ENCODE results near the gene CTLA4.

Gene CTLA4

GRCh38 chr2:203861197-203861596 lies 6.4 kb upstream of the CTLA4 start:
- Histone ChIP-seq H3K4me3 (ENCODE audit: low read depth, low read length, poor library complexity, severe bottlenecking) (no peak overlapping the region), H3K27ac (ENCODE audit: low read depth, low read length, poor library complexity, severe bottlenecking) (no peak overlapping the region), H3K4me1 (ENCODE audit: insufficient read depth, low read length, severe bottlenecking) (no peaks in the 10 kb centered on the region), H3F3A (ENCODE audit: insufficient read depth, low read length) (no peaks in the 10 kb centered on the region; the same call in 1 of the 2 replicates), H3K36me3 (ENCODE audit: insufficient read depth, low read length) (no peaks in the 10 kb centered on the region), H3K9ac (ENCODE audit: low read length) (no peak overlapping the region), H3K4me2 (ENCODE audit: low read length) (no peak overlapping the region), H3K9me3 (ENCODE audit: low read length) (no peaks in the 10 kb centered on the region), H2AFZ (ENCODE audit: low read length) (no peak overlapping the region), H3K9me2 (ENCODE audit: low read depth, low read length) (no peaks in the 10 kb centered on the region), H3K79me2 (ENCODE audit: insufficient read depth, low read length) (no peaks in the 10 kb centered on the region), H4K20me1 (ENCODE audit: insufficient read depth, low read length) (no peaks in the 10 kb centered on the region), H3K27me3 (ENCODE audit: insufficient read depth, low read length) (no peaks in the 10 kb centered on the region)
- TF ChIP-seq EZH2 (IDR thresholded peaks at IDR 0.05; ENCODE audit: borderline replicate concordance, low read length) = no peak
- TF ChIP-seq CTCF (IDR thresholded peaks at IDR 0.05; ENCODE audit: low read length) = no peak

- Histone ChIP-seq H3K4me1 (ENCODE audit: insufficient read depth, low read length, severe bottlenecking) (no peaks in the 10 kb centered on the region), H3K36me3 (ENCODE audit: insufficient read depth, low read length) (no peaks in the 10 kb centered on the region), H4K20me1 (ENCODE audit: insufficient read depth, low read length) (no peaks in the 10 kb centered on the region), H3K27ac (ENCODE audit: low read depth, low read length, poor library complexity, severe bottlenecking) (no peak overlapping the region), H3K9ac (ENCODE audit: low read length) (no peak overlapping the region), H3K9me3 (ENCODE audit: low read length) (no peaks in the 10 kb centered on the region), H3K79me2 (ENCODE audit: insufficient read depth, low read length) (no peaks in the 10 kb centered on the region), H3K4me3 (ENCODE audit: low read depth, low read length, poor library complexity, severe bottlenecking) (no peak overlapping the region), H3F3A (ENCODE audit: insufficient read depth, low read length) (no peaks in the 10 kb centered on the region; the same call in 1 of the 2 replicates), H3K4me2 (ENCODE audit: low read length) (no peak overlapping the region), H3K9me2 (ENCODE audit: low read depth, low read length) (no peaks in the 10 kb centered on the region), H3K27me3 (ENCODE audit: insufficient read depth, low read length) (no peaks in the 10 kb centered on the region), H2AFZ (ENCODE audit: low read length) (no peak overlapping the region)
- TF ChIP-seq EZH2 (IDR thresholded peaks at IDR 0.05; ENCODE audit: borderline replicate concordance, low read length) = no peak
- no peak for TF ChIP-seq CTCF (IDR thresholded peaks at IDR 0.05; ENCODE audit: low read length)
Measured at GRCh38 chr2:203861607-203862006, 6.0 kb upstream of the CTLA4 start.

- no peak overlapping the region for H3K4me2 ChIP-seq (ENCODE audit: low read length)
- TF ChIP-seq CTCF (IDR thresholded peaks at IDR 0.05; ENCODE audit: low read length) = no peak
- no peak for TF ChIP-seq EZH2 (IDR thresholded peaks at IDR 0.05; ENCODE audit: borderline replicate concordance, low read length)
- H3K27me3 ChIP-seq (ENCODE audit: insufficient read depth, low read length) = peaks cover 5% of the 10 kb centered on the region; the same call in 1 of the 2 replicates
- H3K9ac ChIP-seq (ENCODE audit: low read length) = no peak overlapping the region
- H3K9me2 ChIP-seq (ENCODE audit: low read depth, low read length) = no peaks in the 10 kb centered on the region
- no peaks in the 10 kb centered on the region for H3K4me1 ChIP-seq (ENCODE audit: insufficient read depth, low read length, severe bottlenecking)
- H3K36me3 ChIP-seq (ENCODE audit: insufficient read depth, low read length) = no peaks in the 10 kb centered on the region
- no peaks in the 10 kb centered on the region for H3K9me3 ChIP-seq (ENCODE audit: low read length)
- H4K20me1 ChIP-seq (ENCODE audit: insufficient read depth, low read length) = no peaks in the 10 kb centered on the region
- H3K4me3 ChIP-seq (ENCODE audit: low read depth, low read length, poor library complexity, severe bottlenecking) = no peak overlapping the region
- no peak overlapping the region for H2AFZ ChIP-seq (ENCODE audit: low read length)
- H3F3A ChIP-seq (ENCODE audit: insufficient read depth, low read length) = no peaks in the 10 kb centered on the region
- no peaks in the 10 kb centered on the region for H3K79me2 ChIP-seq (ENCODE audit: insufficient read depth, low read length)
- no peak overlapping the region for H3K27ac ChIP-seq (ENCODE audit: low read depth, low read length, poor library complexity, severe bottlenecking)
Measured at GRCh38 chr2:203869223-203870042, 1.9 kb downstream of the CTLA4 start.

Data from OCI-LY1 (cell line).